A549 (cell line): ENCODE results near the gene ARHGAP35. TPM values are rescaled to one million over a fixed set of nuclear protein-coding genes. Genes with fewer than 3 reads are reported as not detected.

ENCODE experiments used
- ATAC-seq, 2 experiments: fragments of 200-7000 bp in 1 of 2; fragments of >200 bp in 1 of 2; cut with Nextera tagmentation in 1 of 2; cut with Tn5 transposase in 1 of 2; 3 replicates each; pipeline versions ENCODE4 v1.8.0 to v1.9.1; 2018 to 2020; ENCODE audit warnings: mild to moderate bottlenecking in 1 of 2, moderate library complexity in 1 of 2
- CTCF ChIA-PET: fragments of 300-600 bp; sonication (Branson Sonifier 250); formaldehyde crosslinking; extraction: SDS; loops from one replicate; lab custom pipeline; 2021; ENCODE audit warnings: antibody characterized with exemption, inconsistent platforms; lab: Yijun Ruan, JAX
- POLR2A ChIA-PET: fragments of 350-600 bp; formaldehyde crosslinking; extraction: SDS; loops from one replicate; lab custom pipeline; 2021; ENCODE audit warnings: antibody characterized with exemption, inconsistent platforms; lab: Yijun Ruan, JAX
- DNase-seq, 2 experiments: peaks; one replicate each; pipeline versions ENCODE4 v3.0.0 to v3.0.0-alpha.2; 2011 to 2016; ENCODE audit warnings: low read depth in 1 of 2, low spot score in 1 of 2
- FAIRE-seq: peaks from 2 replicates; lab custom pipeline; 2011; peaks lifted over from hg19 to GRCh38; lab: Jason Lieb, UNC
- H3K27ac ChIP-seq, 2 experiments: fragments of >200 bp; sonication (Bioruptor Twin); formaldehyde crosslinking; 3 replicates each; pipeline ENCODE4 v1.5.1; 2016 to 2017
- H3K4me1 ChIP-seq: fragments of >200 bp; sonication (Bioruptor Twin); formaldehyde crosslinking; 3 replicates; pipeline ENCODE4 v1.6.1; 2016
- H3K4me2 ChIP-seq: fragments of >200 bp; sonication (Bioruptor Twin); formaldehyde crosslinking; 3 replicates; pipeline ENCODE4 v1.6.1; 2016
- H3K4me3 ChIP-seq: fragments of >200 bp; sonication (Bioruptor Twin); formaldehyde crosslinking; 3 replicates; pipeline ENCODE4 v1.5.1; 2016
- H3K9me3 ChIP-seq: fragments of >200 bp; sonication (Bioruptor Twin); formaldehyde crosslinking; 3 replicates; pipeline ENCODE4 v1.6.1; 2016
- CBX2 ChIP-seq: fragments of 200-600 bp; sonication (generic); IDR thresholded peaks from 2 replicates; pipeline ENCODE4 v1.6.1; 2016; ENCODE audit warnings: low read depth, mild to moderate bottlenecking, borderline replicate concordance
- CEBPB ChIP-seq, 2 experiments: fragments of >200 bp in 1 of 2; sonication (Bioruptor Twin) in 1 of 2; formaldehyde crosslinking in 1 of 2; IDR thresholded peaks; 2 replicates each; pipeline ENCODE4 v1.6.1; 2012 to 2016
- EHF ChIP-seq: fragments of 250-450 bp; sonication (Bioruptor Pico); IDR thresholded peaks from 2 replicates; pipeline ENCODE4 v1.5.0; 2020; ENCODE audit warnings: mild to moderate bottlenecking
- EHMT2 ChIP-seq: fragments of 200-600 bp; sonication (generic); IDR thresholded peaks from 2 replicates; pipeline ENCODE4 v1.6.1; 2016; ENCODE audit warnings: antibody characterized with exemption, low read depth, mild to moderate bottlenecking, moderate library complexity
- EP300 ChIP-seq, 2 experiments: fragments of >200 bp; sonication (Bioruptor Twin); formaldehyde crosslinking; IDR thresholded peaks; 2 replicates in 1 of 2; 3 replicates in 1 of 2; pipeline ENCODE4 v1.6.1; 2016 to 2017
- GATA3 ChIP-seq: IDR thresholded peaks from 2 replicates; pipeline ENCODE4 v1.6.1; 2012; ENCODE audit warnings: borderline replicate concordance
- HOXA7 ChIP-seq: fragments of 250-450 bp; sonication (Bioruptor Pico); IDR thresholded peaks from 2 replicates; pipeline ENCODE4 v1.5.0; 2020; ENCODE audit warnings: mild to moderate bottlenecking, moderate library complexity
- HOXB5 ChIP-seq: fragments of 250-450 bp; sonication (Bioruptor Pico); IDR thresholded peaks from 2 replicates; pipeline ENCODE4 v1.5.0; 2020; ENCODE audit warnings: mild to moderate bottlenecking, moderate library complexity
- MAFK ChIP-seq: fragments of 450-650 bp; IDR thresholded peaks from 2 replicates; pipeline ENCODE4 v1.6.1; 2014; ENCODE audit not compliant: partially characterized antibody
- NFE2L2 ChIP-seq: fragments of 150-350 bp; conservative IDR thresholded peaks from 2 replicates; pipeline ENCODE4 v1.6.1; 2014; ENCODE audit warnings: low read length
- NPAS2 ChIP-seq: fragments of 250-450 bp; sonication (Bioruptor Pico); IDR thresholded peaks from 2 replicates; pipeline ENCODE4 v1.8.0; 2022; ENCODE audit warnings: mild to moderate bottlenecking, moderate library complexity, borderline replicate concordance
- NR3C1 ChIP-seq: fragments of >200 bp; sonication (Bioruptor Twin); formaldehyde crosslinking; IDR thresholded peaks from 3 replicates; pipeline ENCODE4 v1.6.1; 2017
- RARB ChIP-seq: fragments of 250-450 bp; sonication (Bioruptor Pico); IDR thresholded peaks from 2 replicates; pipeline ENCODE4 v1.8.0; 2021; ENCODE audit warnings: mild to moderate bottlenecking, moderate library complexity
- SREBF2 ChIP-seq: fragments of 450-650 bp; IDR thresholded peaks from 2 replicates; pipeline ENCODE4 v1.6.1; 2014; ENCODE audit warnings: mild to moderate bottlenecking, moderate library complexity
- TP53 ChIP-seq: fragments of 250-450 bp; sonication (Bioruptor Pico); IDR thresholded peaks from 2 replicates; pipeline ENCODE4 v1.5.0; 2021; ENCODE audit warnings: mild to moderate bottlenecking, moderate library complexity
- ZC3H11A ChIP-seq: fragments of 450-650 bp; IDR thresholded peaks from 2 replicates; pipeline ENCODE4 v1.6.1; 2014; ENCODE audit warnings: antibody characterized with exemption, mild to moderate bottlenecking
- WGBS: methylation state at CpG from one replicate; pipeline ENCODE4 v1.1.6; 2017; ENCODE audit errors: missing lambda C conversion rate; 5-methylcytosine and 5-hydroxymethylcytosine counted together
- polyA plus RNA-seq, 4 experiments: library from polyadenylated mRNA; depleted of rRNA in 3 of 4; stranded (reverse); fragments of >200 nt; fragmentation: RNase III in 1 of 4; extraction: RNeasy Plus Mini Kit Qiagen cat#74134 plus additional on column Dnase treatment in 1 of 4; gene quantifications; 2 replicates in 3 of 4; 3 replicates in 1 of 4; pipeline ENCODE4 v1.2.3, GENCODE V29; 2011 to 2017
- TF ChIP-seq, protein P1 (sequence below): IDR thresholded peaks from 2 replicates; pipeline ENCODE4 v1.6.1; 2012; ENCODE audit warnings: low read depth, borderline replicate concordance
- TF ChIP-seq, protein P2 (sequence below): IDR thresholded peaks from 2 replicates; pipeline ENCODE4 v1.6.1; 2012
- TF ChIP-seq, protein P3 (sequence below): fragments of >200 bp; sonication (Bioruptor Twin); formaldehyde crosslinking; IDR thresholded peaks from 2 replicates; pipeline ENCODE4 v1.6.1; 2016

Gene ARHGAP35
- polyA plus RNA-seq, 2 of the 4 experiments (the other 2 are of a cell fraction) = 33.3 to 48.5 TPM

DNA sequence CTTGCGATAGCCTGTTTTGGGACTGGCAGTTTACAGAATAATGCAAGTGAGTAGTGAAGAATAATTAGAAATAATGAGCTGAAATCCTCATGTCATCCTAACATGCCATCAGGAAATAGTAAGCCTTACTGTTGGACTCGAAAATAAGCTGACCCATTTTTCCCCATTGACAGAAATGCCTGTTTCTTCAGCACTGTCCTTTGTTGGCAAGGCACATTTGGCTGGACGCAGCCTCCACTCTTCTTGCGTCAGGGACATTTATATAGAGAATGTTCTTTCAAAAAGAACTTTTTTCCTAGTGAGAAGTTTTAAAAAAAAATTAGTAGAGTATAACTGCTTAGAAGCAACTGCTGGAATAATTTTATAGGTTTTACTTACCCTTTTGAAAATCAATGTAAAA is 47.1 kb downstream of the ARHGAP35 start:
- no peak for TF ChIP-seq CEBPB (IDR thresholded peaks at IDR 0.05)
- no peak for TF ChIP-seq SREBF2
- no peak for TF ChIP-seq ZC3H11A
- TF ChIP-seq, protein P1, sequence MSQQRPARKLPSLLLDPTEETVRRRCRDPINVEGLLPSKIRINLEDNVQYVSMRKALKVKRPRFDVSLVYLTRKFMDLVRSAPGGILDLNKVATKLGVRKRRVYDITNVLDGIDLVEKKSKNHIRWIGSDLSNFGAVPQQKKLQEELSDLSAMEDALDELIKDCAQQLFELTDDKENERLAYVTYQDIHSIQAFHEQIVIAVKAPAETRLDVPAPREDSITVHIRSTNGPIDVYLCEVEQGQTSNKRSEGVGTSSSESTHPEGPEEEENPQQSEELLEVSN = no peak
- TF ChIP-seq, protein P2, sequence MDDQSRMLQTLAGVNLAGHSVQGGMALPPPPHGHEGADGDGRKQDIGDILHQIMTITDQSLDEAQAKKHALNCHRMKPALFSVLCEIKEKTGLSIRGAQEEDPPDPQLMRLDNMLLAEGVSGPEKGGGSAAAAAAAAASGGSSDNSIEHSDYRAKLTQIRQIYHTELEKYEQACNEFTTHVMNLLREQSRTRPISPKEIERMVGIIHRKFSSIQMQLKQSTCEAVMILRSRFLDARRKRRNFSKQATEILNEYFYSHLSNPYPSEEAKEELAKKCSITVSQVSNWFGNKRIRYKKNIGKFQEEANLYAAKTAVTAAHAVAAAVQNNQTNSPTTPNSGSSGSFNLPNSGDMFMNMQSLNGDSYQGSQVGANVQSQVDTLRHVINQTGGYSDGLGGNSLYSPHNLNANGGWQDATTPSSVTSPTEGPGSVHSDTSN = no peak
- TF ChIP-seq NPAS2 (CRISPR knock-in tag) = no peak
- no peak for TF ChIP-seq CBX2
- no peak for TF ChIP-seq RARB (CRISPR knock-in tag)
- no peak for TF ChIP-seq EP300 (IDR thresholded peaks at IDR 0.05)
- TF ChIP-seq HOXB5 (CRISPR knock-in tag) = no peak
- TF ChIP-seq, all 56 proteins: peak for 0
- H3K4me2 ChIP-seq = no peak overlapping the region
- ATAC-seq = no peak
- DNase-seq = no peak
- 86% methylated on average over 4 of the region's 4 CpGs for WGBS
- H3K9me3 ChIP-seq = no peaks in the 10 kb centered on the region
- no peak for FAIRE-seq
- H3K4me1 ChIP-seq = peaks cover 57% of the 10 kb centered on the region
- no peak overlapping the region for H3K27ac ChIP-seq
- ChIA-PET POLR2A (no interaction called here), CTCF (interaction anchor here (0.5 to 8.8 kb wide), 13 partner anchors 8 to 242 kb away, joined by 3 to 52 read pairs (median 5); no protein-coding TSS in a partner anchor)
- H3K4me3 ChIP-seq = no peak overlapping the region

DNA sequence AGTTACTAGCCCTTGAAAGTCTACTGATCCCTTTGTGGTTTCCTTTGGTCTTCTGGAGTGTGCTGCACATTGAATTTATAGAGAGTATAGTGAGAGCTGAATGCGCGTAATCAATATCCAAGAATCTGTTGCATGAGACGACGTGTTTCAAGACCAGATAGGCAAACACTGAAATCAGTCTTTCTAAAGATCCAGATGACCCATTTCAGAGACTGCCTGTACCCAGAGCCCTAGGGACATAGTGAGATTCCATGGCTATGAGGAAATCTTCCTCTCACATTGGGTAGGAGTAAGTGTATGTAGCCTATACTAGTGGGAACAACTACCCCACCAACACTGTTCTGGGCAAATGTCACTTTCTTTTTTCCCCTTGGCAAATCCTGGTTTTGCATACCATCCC is 48.6 kb downstream of the ARHGAP35 start:
- Histone ChIP-seq H3K27ac (no peak overlapping the region), H3K9me3 (no peaks in the 10 kb centered on the region), H3K4me2 (no peak overlapping the region), H3K4me1 (peaks cover 57% of the 10 kb centered on the region), H3K4me3 (no peak overlapping the region)
- FAIRE-seq (no peak), DNase-seq (no peak), ATAC-seq (no peak)
- ChIA-PET CTCF (interaction anchor here (0.9 to 8.8 kb wide), 7 partner anchors 12 to 335 kb away, joined by 3 to 52 read pairs (median 5); no protein-coding TSS in a partner anchor), POLR2A (no interaction called here)
- WGBS = 97% methylated on average over 4 of the region's 4 CpGs
- TF ChIP-seq EHMT2 (no peak), CBX2 (no peak), NR3C1 (no peak), MAFK (no peak), TP53 (no peak), GATA3 (no peak), NFE2L2 (no peak), NPAS2 (CRISPR knock-in tag) (no peak), HOXA7 (CRISPR knock-in tag) (no peak), EHF (CRISPR knock-in tag) (no peak), CEBPB (IDR thresholded peaks at IDR 0.05) (no peak)
- TF ChIP-seq, protein P3, sequence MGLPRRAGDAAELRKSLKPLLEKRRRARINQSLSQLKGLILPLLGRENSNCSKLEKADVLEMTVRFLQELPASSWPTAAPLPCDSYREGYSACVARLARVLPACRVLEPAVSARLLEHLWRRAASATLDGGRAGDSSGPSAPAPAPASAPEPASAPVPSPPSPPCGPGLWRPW = no peak
- TF ChIP-seq, all 56 proteins: peak for 0

Other genes starting within 250 kb of the ARHGAP35 start
- 0.06 TPM in 1 of 2 replicates, not detected in the other for gene PTGIR, start 235.9 kb upstream of the ARHGAP35 start, polyA plus RNA-seq (2011; rRNA removed)
- 0.07 TPM in 1 of 3 replicates, not detected in the others for gene PTGIR, start 235.9 kb upstream of the ARHGAP35 start, polyA plus RNA-seq (2017; fragmentation: RNase III; extraction: RNeasy Plus Mini Kit Qiagen cat#74134 plus additional on column Dnase treatment)
- not detected in 2 replicates for gene GNG8, start 224.8 kb upstream of the ARHGAP35 start, polyA plus RNA-seq (2011; rRNA removed)
- gene GNG8, start 224.8 kb upstream of the ARHGAP35 start, polyA plus RNA-seq (2017; fragmentation: RNase III; extraction: RNeasy Plus Mini Kit Qiagen cat#74134 plus additional on column Dnase treatment) = not detected in 3 replicates
- 0.13 and 0.36 TPM in 2 replicates for gene DACT3, start 199.8 kb upstream of the ARHGAP35 start, polyA plus RNA-seq (2011; rRNA removed)
- gene DACT3, start 199.8 kb upstream of the ARHGAP35 start, polyA plus RNA-seq (2017; fragmentation: RNase III; extraction: RNeasy Plus Mini Kit Qiagen cat#74134 plus additional on column Dnase treatment) = 0.14 to 0.33 TPM (median 0.32 TPM) in 3 replicates
- gene PRKD2, start 143.9 kb upstream of the ARHGAP35 start, polyA plus RNA-seq (2011; rRNA removed) = 8.3 and 10.4 TPM in 2 replicates
- gene PRKD2, start 143.9 kb upstream of the ARHGAP35 start, polyA plus RNA-seq (2017; fragmentation: RNase III; extraction: RNeasy Plus Mini Kit Qiagen cat#74134 plus additional on column Dnase treatment) = 21.7 to 25.8 TPM (median 24.6 TPM) in 3 replicates
- 14.7 and 16.4 TPM in 2 replicates for gene FKRP, start 114.9 kb upstream of the ARHGAP35 start, polyA plus RNA-seq (2011; rRNA removed)
- gene FKRP, start 114.9 kb upstream of the ARHGAP35 start, polyA plus RNA-seq (2017; fragmentation: RNase III; extraction: RNeasy Plus Mini Kit Qiagen cat#74134 plus additional on column Dnase treatment) = 18.4 to 20.2 TPM (median 18.8 TPM) in 3 replicates
- 62.8 and 66.2 TPM in 2 replicates for gene STRN4, start 114.5 kb upstream of the ARHGAP35 start, polyA plus RNA-seq (2011; rRNA removed)
- gene STRN4, start 114.5 kb upstream of the ARHGAP35 start, polyA plus RNA-seq (2017; fragmentation: RNase III; extraction: RNeasy Plus Mini Kit Qiagen cat#74134 plus additional on column Dnase treatment) = 70.0 to 72.9 TPM (median 71.0 TPM) in 3 replicates
- gene SLC1A5, start 72.4 kb upstream of the ARHGAP35 start, polyA plus RNA-seq (2011; rRNA removed) = 302 and 306 TPM in 2 replicates
- 184 to 200 TPM (median 189 TPM) in 3 replicates for gene SLC1A5, start 72.4 kb upstream of the ARHGAP35 start, polyA plus RNA-seq (2017; fragmentation: RNase III; extraction: RNeasy Plus Mini Kit Qiagen cat#74134 plus additional on column Dnase treatment)
- 117 and 150 TPM in 2 replicates for gene AP2S1, start 10.2 kb upstream of the ARHGAP35 start, polyA plus RNA-seq (2011; rRNA removed)
- gene AP2S1, start 10.2 kb upstream of the ARHGAP35 start, polyA plus RNA-seq (2017; fragmentation: RNase III; extraction: RNeasy Plus Mini Kit Qiagen cat#74134 plus additional on column Dnase treatment) = 318 to 329 TPM (median 325 TPM) in 3 replicates
- gene NPAS1, start 158.8 kb downstream of the ARHGAP35 start, polyA plus RNA-seq (2011; rRNA removed) = 1.3 and 1.5 TPM in 2 replicates
- gene NPAS1, start 158.8 kb downstream of the ARHGAP35 start, polyA plus RNA-seq (2017; fragmentation: RNase III; extraction: RNeasy Plus Mini Kit Qiagen cat#74134 plus additional on column Dnase treatment) = 2.3 to 3.5 TPM (median 3.4 TPM) in 3 replicates
- gene TMEM160, start 187.6 kb downstream of the ARHGAP35 start, polyA plus RNA-seq (2011; rRNA removed) = 12.4 and 15.2 TPM in 2 replicates
- gene TMEM160, start 187.6 kb downstream of the ARHGAP35 start, polyA plus RNA-seq (2017; fragmentation: RNase III; extraction: RNeasy Plus Mini Kit Qiagen cat#74134 plus additional on column Dnase treatment) = 40.8 to 50.4 TPM (median 42.2 TPM) in 3 replicates